ENCODE measurements around the gene MAGI1.

MAGI1 gene

DNA sequence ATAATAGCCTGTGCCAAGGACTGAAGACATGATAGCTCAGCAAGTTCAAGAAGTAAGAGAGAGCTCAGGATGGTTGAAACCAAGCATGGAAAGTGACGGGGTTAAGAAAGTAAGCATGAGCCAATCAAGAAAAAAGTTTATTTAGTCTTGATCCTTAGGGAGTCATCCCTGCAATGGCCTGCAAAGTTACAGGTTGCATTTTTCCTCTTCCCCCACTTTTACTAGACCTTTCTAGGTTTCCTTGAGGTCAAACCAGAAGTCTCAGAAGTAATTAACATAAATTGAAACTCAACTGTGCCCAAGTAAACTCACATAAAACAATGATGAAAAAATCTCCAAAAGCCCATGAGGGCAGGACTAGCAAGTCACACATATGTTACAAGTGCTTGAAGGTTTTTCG, 250.9 kb downstream of the MAGI1 start:
- no peak for DNase-seq

DNA sequence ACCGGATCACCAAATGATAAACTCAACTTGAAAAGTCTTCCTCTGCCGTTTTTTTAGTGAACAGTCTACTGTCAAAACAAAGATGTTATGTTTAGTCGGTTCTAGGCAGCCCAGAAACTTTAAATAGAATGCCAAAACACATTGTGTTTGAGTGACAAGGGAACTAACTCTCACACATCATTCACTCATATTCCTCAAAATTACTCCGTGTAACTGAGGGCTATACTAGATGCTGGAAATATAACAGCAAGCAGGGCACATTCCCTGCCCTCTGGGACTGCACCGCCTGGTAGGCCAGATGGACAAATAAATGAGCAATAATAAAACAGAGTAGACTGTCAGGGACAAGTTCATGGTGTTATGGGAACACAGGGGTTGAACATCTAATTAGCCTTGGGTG, 251.4 kb downstream of the MAGI1 start:
- DNase-seq = peak; percentile 18

DNA sequence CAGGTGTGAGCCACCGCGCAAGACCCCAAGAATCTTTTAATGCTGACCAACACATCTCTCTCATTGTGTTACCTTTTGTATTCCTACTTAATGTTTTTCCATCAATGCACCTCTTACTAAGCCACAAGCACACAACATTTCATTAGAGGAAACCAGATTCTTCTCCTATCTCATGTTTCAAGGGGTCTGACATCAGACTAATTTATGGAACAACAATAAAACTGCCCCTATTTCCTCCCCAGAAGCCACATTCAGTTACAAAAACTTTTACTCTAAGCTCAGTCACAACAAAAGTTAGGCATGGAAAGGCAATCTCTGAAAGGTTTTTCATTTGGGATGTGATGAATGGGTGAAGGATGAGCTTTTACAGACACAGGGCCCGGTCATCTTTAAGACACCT, 251.8 kb downstream of the MAGI1 start:
- no peak for DNase-seq

DNA sequence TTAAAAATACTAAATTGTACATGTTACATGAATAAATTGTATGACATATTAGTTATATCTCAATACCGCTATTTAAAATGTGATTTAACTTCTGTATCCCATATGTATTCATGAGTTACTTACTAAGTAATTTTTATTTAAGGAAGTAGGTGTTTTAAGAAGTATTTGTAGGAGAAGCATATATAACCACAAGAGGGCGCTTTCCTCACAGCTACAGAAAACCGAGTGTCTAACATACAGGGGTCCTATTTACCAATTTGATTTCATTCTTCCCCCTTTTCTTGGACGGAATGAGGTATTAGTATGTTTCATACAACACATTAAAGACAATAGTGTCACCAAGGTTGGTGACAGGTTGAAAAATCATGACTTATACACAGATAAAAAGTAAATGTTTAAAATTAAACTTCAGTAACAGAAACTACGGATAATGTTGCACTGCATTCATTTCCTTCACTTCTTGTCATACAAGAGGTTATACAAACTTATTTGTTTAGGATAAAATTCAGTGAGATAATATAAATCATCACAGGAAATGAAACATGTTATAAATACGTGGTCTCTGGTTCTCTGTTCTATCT, 253.6 kb downstream of the MAGI1 start:
- peak; percentile 60 for DNase-seq

DNA sequence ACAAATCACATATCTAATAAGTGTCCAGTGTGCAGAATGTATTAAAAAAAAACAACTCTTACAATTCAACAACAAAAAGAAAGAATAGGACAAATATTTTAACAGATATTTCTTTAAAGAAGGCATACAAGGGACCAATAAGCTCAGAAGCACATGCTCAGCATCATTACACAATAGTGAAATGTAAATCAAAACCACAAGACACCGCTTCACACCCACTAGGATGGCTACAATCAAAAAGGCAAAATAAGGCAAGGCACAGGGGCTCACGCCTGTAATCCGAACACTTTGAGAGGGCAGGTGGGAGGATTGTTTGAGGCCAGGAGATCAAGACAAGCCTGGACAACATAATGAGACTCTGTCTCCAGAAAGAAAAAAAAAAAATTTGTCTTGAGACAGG, 255.6 kb downstream of the MAGI1 start:
- DNase-seq = no peak

DNA sequence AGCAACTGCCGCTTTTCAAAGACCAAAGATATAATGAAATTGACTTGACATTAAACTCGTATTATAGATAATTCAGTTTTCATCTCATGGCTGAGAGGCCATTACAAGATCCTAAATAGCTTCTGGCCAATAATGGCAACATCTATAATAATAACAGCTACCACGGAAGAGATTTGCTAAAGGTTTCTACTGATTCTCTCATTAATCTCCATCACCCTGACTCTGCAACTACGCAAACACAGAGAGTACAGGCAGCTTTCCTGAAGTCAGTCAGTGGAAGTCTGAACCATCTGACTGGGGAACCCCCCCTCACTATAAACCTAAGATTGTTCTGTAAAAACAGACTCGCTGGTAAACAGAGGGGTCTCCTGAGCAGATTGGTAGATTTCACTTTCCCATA, 257.1 kb downstream of the MAGI1 start:
- no peak for DNase-seq

DNA sequence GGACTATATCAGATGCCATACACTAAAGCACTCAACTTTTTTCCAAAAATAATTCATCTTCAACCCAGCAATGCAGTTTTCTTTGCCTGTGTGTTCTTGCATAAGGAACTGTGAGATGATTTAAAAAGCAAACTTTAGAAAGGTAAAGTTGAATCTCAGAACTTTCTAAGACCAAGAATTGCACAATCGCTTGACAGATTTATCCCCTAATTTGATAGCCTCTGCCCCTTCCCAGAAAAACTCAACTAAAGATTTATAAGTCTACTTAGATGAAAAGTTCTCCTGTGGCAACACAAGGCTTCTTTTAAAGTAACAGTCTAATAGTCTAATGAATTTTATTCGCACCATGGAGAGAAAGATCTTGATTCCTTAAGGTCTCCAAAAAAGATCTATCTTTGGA, 259.3 kb downstream of the MAGI1 start:
- no peak for DNase-seq

DNA sequence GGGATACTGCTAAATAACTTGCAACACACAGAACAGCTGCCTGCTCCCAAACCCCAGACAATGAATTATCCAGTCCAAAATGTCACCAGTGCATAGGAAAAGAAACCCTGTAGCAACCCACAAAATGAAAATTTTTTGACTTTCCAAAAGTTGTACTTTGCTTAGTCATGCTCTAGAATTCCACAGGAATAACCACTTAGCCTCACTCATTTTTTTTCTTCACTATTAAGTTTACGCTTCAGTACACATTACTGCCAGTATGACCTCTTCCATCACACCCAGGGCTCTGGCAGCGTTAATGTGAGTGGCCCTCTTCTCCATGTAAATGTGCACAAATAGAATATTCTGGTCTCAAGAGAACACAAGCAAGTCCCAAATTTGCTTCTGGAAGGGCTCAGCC, 259.8 kb downstream of the MAGI1 start:
- DNase-seq = peak; percentile 33

DNA sequence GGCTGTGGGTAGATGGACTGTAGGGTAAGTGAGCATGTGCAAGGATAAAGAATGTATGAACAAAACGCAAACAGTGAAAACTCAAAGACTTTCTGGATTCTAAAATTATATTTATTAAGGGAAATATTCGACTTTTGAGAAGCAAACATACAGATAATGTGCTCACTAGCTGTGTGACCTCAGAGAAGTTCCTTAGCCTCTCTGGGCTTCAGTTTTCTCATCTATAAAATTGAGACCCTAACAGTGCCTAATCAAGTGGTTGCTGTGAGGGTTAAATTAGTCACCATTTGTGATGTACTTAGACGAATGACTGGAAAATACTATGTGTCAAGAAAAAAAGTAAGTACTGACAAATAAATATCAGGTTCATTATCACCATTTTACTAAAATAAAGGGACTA, 261.7 kb downstream of the MAGI1 start:
- no peak for DNase-seq

DNA sequence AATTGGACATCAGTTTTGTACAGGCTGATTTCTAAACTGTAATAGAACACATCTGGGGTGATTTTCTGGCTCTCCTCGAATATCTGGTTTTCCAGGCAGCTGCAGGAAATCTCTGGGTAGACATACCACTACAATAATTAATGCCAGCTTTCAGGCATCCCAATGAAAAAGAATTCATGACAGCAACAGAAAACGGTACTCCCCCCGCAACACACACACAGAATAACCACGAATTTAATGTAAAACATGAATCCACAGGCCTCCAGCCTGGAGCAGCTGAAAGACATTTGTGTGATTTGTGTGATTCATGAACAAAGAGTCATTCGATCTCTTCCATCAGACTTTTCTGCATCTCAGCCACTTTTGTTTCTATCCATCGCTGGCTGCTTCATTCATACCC, 262.2 kb downstream of the MAGI1 start:
- peak; percentile 81 for DNase-seq

DNA sequence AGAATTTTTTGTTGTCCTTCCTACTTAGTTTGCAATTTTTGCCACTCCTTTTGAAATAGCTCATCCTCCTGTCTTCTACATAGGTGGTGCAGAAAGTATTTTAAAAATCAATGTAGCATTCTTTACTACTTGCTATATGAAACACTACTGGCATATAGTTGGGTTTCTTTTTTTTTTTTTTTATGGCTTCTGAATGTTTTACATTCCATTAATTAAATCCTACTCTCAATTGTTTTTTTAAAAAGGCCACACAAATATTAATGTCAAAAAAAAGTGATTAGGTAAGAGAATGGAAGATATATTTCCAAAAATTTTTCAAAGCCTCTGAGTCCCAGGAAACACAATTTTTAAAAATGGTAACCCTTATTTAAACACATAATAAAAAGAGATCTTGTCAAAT, 262.6 kb downstream of the MAGI1 start:
- DNase-seq = peak; percentile 36

DNA sequence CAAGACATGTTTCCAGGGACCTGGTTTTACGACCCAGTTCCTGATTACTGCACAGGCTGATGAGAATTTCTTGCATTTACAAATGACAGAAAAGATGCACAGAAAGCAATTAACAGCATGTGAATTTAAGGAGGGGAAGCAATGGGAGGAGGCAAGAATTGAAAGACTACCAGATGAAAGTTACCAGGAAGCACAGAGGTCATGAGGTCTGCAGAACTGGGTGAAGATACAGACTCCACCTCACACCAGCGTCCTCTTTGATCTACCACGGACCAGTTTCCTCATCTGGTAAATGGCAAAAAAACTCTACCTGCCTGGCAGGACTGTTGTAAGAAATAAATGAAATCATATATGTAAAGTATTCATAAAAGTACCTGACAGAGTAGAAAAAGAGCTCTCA, 266.0 kb downstream of the MAGI1 start:
- no peak for DNase-seq

DNA sequence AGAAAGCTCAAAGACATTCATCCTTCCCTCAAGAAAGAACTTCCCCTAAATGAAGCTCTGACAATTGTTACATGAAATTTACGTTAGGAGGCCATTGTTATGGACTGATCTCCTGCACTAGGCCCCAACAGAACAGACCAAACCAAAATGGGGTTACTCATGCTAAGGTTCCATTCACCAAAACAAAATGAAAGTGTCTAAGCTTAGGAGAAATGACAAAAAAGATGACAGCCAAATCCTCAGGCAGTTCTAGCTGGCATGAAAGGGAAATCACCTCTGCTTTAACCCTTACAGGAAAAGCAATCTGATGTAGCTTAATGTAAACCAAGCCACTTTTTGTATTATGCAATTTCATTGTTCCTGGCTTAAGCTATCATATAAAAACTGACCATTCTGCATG, 271.2 kb downstream of the MAGI1 start:
- DNase-seq = no peak

DNA sequence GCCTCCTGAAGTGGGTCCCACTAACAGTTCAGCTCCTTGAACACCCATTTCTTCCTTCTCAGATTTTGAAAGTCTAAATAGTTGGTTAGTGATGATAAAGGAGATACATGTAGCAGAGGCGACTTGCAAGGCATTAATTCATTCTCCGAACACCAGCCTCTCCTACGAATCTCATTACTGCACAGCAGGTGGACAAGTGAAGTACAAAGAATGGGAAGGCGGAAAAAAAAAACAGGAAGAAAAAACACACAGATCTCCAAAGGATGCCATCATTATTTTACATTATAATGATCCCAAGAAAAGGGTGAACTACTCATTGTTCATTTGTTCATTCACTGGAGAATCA, 276.5 kb downstream of the MAGI1 start:
- DNase-seq = no peak

DNA sequence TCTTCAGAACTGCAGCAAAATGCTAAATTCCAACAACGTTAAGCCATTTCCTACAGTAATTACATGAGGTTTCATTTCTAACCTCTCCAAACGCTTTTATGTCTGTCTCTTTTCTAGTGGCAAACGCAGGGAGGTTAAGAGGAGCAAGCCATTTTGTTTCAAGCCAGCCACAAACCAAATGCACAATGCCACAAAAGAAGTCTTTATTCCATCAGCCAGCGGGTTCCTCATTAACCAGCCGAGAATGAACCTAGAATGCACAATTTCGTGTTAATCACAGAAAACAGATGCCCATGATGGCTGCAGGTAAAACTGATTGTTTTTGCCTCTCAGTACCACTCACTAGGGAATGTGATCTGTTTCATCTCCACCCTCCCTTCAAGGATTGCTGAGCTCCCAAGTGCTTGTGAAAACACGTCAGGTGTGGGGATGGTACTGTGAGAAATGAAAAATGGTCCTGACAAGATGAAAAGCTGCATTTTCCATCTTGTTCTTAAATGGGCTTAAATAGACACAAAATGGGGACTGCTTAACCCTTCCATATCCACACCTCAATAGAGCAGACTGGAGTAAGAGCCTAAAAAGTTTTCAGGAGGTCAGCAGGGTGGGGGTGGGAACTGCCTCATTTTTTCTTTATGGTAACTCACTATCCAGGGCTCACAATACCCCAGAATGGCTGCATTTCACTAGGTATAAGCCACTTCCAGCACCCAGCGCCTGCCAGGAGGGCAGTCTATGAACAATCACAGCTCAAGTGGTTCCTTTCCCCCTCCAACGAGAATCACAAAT, 277.1 kb downstream of the MAGI1 start:
- DNase-seq = no peak

DNA sequence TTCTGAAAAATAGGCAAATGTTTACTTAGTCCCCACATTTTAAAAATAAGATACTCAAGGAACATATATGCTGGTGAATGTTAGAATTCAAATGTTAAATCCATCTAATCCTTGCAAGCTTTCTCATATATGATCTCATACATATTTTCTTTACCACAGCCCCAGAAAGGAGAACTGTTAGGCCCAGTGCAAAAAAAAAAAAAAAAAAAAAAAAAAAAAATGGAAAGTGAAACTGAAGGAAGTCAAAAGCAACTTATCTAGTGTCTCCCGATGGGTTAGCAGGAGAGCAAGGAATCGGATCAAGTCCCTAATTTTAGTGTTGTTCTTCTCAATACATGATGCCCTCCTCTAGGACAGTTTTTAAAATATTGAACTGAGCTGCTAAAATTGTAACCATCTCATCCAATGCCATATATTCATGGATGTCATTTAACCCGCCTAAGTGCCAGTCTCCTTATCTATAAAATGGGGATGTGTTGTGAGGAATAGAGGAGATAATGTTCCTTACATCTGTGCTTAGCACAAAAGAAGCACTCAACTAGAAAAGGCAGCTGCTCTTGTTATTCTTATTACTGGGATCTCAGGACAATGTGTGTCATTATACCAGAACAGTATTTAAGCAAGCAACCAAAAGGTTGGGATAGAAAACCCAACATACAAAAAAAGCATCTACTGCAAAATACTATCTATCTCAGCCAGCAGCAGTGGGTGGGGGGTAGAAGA, 279.7 kb downstream of the MAGI1 start:
- peak; percentile 65 for DNase-seq

DNA sequence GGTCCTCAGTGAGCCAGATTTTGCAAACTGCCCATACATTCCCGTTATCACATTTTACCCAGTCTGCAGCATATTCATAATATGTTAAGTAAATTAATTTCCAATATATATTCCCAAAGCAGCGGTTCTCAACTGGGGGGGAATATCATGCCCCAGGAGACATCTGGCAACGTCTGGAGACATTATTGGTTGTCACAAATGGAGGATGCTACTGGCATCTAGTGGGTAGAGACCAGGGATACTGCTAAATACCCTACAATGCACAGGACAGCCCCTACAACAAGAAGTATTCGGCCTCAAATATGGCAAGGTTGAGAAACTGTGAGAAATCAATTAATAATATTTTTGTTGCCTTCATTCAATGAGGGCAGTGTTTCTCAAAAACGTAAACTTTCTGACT, 280.3 kb downstream of the MAGI1 start:
- DNase-seq = no peak

DNA sequence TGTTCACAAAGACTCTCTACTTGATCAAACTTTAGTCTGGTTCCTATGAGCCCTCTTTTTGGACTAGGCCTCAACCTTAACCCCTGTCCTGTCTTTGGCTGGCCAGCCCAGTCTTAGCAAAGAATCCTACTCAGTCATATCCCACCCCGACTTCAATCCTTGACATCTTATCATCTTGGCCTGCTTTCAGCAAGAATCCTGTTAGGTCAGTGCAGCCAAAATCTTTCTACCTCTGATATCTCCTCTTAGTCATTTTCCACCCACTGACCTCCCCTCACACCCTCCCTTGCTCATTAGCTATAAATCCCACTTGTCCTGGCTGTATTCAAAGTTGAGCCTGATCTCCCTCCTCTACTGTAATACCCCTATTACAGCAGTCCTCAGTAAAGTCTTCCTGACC, 286.1 kb downstream of the MAGI1 start:
- DNase-seq = no peak

DNA sequence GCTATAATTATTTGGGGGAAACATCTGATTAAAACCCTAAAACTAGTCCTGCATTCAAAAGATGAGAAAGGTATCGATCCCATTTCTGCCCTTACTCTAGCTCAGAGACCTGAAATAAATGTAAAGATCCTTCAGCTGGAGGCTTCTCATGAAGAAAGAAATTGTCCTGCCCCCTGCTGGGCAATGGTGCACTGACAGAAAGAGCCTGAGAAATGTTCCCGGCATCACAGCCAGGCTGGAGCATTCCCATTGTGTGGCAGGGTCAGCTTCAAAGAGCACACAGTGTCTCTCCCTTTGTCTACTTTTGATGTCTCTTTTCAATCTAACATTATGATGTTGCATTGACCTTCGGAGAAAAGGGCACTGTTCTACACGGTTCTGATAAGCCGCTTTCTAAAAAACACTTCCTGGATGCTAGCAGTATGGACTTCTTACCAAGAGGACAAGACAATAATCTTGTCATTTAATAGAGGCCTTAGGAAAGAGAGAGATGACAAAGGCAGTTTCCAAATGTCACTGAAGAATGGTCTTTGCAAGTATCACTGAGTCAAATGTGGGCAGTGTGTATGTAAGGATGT, 287.5 kb downstream of the MAGI1 start:
- peak; percentile 53 for DNase-seq

DNA sequence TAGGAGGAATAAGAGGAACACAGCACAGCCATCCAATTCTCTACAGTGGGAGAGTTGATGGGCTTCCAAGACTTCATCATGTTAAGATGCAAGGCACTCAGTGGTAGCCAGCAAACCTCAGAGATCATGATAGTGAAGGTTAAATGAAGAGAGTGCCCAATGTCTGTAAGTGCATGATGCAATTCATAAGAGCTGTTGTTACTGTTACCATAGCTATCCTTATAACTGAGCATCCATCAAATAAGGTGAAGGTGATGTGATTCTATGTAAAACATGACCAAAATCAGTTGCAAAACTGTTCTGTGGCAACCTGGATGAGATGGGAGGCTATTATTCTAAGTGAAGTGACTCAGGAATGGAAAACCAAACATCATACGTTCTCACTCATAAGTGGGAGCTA, 289.7 kb downstream of the MAGI1 start:
- DNase-seq = no peak

DNA sequence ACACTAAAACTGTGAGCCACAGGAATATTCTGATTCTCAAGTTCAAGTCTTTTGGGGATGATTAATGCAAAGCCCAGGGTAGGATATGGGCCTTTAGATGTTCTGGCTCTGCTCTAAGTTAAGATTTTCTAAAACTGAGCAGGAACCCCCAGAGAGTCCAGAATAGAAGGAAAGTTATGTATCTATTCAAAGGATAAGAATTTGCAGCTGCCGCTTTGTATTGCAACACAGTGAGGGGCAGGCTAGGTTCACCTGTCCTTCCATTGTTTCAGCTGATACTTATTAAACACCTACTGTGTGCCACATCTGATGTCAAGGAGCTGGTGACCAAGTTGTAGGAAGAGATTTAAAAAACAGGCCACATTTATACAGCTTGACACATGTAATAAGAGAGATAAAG, 290.4 kb downstream of the MAGI1 start:
- DNase-seq = no peak

DNA sequence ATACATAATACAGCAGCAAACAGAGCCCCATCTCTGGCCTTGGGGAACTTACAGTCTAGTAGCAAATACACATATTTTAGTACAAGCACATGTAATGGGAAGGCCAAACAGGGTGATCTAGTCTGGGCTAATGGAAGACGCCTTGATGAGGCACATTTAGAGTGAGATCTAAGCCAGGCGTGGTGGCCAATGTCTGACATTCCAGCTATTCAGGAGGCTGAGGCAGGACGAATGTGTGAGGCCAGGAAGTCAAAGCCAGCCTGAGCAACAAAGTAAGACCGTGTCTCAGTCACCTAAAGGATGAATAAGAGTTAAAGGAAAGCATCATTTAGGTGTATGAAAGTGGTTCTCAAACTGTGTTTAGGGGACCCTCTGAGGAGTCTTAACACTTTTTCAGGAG, 291.9 kb downstream of the MAGI1 start:
- DNase-seq = no peak

DNA sequence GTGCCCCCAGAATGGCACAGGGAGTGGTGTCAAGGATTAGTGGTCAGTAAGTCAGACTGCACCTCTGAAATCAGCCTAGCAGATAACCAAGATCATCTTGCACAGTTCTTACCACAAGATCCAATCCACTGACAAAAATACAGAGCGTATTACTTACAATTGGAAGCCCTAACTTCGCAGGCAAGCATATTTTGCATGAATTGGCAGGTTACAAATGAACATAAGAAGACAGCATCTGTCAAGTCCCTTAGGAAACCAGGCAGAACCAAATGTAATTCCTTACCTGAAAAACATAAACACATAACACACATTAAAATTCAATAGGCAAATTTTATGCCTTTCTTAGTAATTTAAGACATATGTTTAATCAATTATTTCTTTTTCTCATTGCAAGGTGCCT, 293.4 kb downstream of the MAGI1 start:
- no peak for DNase-seq

DNA sequence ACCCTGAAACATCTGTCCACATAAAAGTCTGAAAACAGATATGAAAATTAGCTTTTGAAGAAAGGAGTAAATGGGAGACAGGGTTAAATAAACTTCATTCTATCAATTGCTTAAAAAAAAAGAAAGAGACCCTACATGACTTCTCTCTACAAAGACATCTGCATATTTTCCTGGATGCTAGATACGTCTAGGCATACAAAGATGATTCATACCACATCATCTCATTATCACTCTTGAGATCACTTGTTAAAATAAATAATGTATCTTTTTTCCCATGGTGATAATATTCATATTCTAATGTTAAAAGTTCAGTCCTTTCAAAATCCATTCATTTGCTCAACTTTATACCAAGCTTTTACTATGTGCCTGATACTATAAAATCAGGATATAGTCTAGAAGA, 295.8 kb downstream of the MAGI1 start:
- DNase-seq = peak; percentile 63

All from fibroblast of skin of back (primary cell).